GM19043 (cell line): ENCODE measurements around the gene ITPR1.

Experiments used
- ATAC-seq: cut with Tn5 transposase; IDR thresholded peaks from one replicate; pipeline ENCODE4 v1.9.1; 2021; ENCODE audit warnings: low read depth; ENCODE audit not compliant: unreplicated experiment

Gene ITPR1

DNA sequence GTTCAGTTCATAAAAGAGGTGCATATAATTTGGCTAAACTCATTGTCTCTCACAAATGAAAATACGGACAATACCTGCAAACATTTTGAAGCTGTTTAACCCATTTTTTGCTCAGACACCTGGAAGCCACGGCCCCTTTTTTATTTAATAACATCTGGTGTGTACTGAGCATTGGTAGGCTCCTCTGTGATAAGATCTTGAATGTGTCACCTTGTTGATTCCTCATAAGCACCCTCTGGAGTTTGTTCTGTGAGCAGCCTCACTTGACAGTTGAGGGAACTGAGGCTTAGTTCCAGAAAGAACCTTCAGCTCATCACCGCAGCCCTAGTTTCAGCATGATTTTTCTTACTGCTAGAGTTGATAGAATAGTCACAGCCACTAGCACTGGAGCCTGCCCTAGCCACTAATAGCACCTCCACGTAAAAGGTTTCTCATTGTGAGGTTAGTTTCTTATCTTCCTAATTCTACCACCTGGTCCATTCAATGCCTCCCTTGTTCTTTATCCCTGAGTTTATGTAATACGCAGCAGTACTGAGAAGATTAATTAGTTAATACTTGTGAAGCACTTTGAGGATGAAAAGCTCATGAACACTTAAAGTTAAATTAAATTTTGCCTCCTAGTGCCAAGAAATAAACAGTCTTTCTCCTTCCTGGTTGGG is 71.9 kb downstream of the ITPR1 start:
- ATAC-seq = no peak

DNA sequence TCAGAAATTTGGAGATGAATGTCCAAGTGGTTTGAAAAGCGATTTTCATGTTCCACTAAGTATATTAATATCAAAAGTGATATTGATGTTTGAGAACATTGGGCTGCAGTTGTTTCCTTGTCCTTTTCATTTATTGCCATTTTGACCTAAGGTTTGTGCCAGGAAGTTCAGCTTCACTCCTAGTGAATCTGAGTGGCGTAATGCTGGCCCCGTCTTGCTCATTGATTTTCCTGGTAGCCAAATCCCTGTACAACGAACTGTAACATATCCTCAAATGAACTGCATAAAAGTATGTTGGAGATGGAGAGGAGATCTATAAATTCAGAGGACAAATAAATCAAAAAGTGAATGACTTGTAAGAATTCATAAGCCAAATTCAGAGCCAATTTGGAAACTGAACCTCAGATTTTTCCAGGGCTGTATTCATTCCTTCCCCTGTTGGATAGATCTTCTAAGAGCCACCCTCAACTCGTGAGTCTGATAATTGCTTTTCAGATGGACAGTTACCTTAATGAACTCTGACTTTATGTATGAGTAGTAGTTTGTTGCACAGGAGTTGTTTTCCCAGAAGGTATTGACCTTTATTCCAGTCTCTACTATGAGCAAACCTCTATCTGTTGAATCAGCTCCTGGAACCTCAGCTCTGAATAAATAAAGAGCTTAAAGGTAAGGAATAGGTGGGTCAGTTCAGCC is 72.8 kb downstream of the ITPR1 start:
- ATAC-seq = no peak

GRCh38 chr3:4568841-4569240 is 75.7 kb downstream of the ITPR1 start:
- no peak for ATAC-seq

- ATAC-seq = no peak
These were observed 77.9 kb downstream of the ITPR1 start for GRCh38 chr3:4570840-4571621.

DNA sequence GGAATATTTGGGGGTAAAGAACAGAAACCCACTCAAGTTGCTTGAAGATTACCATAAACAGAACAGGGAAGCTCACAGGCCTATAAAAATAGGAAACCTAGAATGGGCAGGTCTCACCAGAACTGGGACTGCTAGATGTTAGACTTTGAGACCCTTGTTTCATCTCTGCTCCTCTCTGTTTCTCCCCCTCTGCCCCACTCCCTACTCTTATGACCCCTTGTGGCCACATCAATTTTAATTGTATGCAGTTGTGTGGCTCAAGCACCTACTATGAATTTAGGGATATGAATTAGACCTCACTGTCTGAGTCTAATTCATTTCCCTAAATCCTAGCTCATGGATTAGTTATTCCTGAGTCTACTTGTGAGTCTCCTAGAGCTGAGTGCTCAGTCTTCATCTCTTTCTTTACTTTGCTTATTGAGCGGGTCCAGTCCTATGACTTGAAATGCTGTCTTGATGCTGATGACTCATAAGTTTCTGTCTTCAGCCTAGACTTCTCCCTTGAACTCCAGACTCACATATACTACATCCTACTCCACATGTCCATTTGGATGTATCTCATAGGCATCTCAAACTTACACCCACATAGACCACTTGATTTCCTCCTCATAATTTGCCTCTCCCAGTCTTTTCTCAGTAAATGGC is 78.7 kb downstream of the ITPR1 start:
- no peak for ATAC-seq

- no peak for ATAC-seq
These were observed 80.0 kb downstream of the ITPR1 start for GRCh38 chr3:4573153-4573552.

- no peak for ATAC-seq
These were observed 81.3 kb downstream of the ITPR1 start for GRCh38 chr3:4574426-4574965.

GRCh38 chr3:4575381-4575780 is 82.2 kb downstream of the ITPR1 start:
- ATAC-seq = no peak

DNA sequence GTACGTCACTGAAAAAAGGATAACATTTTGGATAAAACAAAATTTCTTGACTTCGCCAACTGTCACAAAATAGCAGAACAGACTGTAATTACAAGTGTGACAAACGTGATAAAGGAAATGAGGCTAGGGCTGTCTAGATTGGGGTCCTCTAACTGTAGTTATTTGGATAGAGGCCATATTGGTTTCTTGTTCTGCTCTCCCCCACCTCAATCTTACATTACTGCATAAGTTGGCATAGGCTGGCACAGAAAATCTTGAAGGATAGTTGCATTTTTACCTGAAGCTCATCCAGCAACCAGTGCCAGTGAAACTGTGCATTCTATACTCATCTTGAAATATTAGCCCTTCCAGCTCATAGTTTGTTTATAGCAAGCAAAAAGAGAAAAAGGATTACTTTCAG is 84.6 kb downstream of the ITPR1 start:
- ATAC-seq = no peak

DNA sequence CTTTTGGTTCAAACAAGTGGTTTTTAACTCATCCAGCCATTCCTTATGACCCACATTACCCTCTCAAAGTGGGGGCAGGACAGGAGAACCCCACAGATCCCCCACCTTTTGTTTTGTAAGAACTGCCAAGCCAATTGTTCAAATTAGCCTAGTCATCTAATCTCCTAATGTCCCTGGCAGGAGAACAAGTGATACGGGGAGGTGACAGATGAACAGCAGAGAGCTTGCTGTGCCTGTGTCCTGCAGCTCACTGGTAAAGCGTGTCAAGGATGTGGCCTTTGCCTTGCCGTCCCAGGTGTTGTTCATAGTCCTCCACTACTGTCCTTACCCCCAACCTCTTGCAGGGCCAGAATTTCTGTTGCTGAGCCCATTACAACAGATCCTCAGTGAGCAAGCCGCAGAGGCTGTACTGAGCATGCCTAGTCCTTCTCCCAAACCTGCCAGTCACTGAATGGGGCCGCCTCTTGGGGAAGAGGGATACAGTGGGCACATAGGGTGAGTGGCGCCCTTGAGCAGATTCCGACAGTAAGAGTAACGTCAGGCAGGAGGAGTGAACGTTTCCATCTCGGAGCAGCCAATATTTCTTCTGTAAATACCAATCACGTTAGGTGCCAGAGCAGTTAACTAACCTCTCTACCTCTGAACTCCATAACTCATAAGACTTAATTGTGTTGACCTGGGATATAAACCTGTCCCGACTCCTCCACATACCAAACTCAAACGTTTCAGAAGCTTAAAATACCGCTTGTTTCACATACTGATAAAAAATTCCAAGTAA is 87.4 kb downstream of the ITPR1 start:
- no peak for ATAC-seq

- ATAC-seq = no peak
These were observed 87.9 kb downstream of the ITPR1 start for GRCh38 chr3:4581124-4581424.

DNA sequence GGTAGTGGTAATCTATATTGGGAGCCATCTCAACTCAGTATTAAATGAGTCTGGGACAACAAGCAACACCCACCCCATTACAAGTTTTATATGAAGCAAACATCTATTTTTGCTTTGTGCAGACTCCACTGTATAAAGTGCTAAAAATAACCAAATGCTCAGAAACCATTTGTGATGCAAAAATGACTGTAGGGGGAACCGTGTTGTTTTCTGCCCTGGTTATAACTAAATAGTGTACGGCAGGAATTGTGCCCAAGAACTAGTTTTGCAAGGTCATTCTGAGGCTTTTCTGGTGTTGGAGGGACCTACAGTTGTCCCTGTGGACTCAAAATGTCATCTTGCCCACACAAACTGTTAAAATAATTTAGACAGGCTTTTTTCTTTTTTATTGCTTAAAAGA is 88.3 kb downstream of the ITPR1 start:
- no peak for ATAC-seq

GRCh38 chr3:4581920-4582611 is 88.9 kb downstream of the ITPR1 start:
- no peak for ATAC-seq

DNA sequence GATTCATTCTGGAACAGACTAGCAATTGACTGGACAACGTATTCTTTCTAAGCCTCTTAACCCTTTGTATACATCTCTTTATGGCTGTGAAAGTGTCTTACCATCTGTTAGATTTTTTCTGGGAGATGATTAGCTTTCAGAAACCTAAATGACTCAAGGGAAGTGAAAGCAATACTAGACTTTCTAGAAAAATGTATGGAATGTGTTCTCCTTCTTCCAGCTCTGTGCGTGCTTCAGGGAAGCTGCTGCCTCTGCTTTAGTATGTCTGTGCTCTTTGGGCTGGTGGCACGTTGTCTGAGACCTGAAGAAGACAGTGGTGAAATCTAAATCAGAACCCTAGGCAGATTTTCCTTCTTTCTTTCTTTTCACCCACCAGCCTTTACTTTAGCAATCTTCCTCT is 89.5 kb downstream of the ITPR1 start:
- ATAC-seq = no peak

GRCh38 chr3:4583416-4583815 is 90.3 kb downstream of the ITPR1 start:
- ATAC-seq = no peak

DNA sequence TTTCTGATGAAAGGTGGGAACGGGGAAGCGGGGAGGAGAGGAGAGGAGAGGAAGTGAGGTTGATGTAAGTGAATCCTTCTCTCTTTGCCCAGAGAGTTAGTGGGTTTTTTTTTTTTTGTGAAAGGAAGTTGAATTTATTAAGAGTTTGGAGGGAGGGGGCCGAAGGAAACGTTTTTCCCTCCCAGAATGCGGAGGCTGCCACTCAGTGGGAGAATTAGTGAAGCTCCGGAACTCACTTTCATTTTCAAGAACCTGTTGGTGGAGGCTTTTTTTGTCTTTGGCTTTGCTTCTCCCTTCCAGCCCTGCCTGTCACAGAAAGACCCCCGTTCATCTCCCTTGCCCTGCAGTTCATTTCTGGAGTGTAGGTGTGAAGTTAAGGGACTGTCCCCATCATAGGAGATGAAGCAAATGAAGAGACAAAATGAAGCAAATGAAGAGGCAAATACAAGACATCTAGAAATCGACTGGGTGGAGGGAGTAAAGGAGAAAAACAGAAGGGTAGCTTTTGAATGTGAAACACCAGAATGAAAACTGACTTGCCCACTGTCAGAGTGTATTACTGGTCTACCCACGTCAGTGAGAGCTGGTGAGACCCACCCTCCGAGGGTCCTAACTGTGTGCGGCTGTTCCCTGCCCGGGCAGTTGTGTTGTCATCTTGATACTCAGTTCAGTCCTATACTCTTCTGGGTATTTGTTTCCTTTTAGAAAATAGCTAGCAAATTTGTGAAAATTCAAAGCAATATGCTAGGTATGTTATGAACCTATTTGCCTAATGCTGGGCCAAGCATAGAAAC is 91.5 kb downstream of the ITPR1 start:
- peak; percentile 43 for ATAC-seq

DNA sequence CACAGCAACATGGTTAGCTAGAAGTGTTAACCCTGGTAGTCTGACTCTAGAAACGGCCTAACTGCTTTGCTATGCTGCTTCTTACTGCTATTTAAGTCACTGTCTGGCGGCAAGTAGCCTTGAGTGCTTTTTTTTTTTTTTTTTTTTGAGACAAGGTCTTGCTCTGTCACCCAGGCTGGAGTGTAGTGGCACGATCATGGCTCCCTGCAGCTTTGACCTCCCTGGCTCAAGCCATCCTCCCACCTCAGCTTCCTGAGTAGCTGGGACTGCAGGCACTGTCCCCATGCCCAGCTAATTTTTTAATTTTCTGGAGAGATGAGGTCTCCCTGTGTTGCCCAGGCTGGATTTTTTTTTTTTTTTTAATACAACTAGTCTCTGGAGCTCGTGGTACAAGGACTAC is 93.2 kb downstream of the ITPR1 start:
- no peak for ATAC-seq

DNA sequence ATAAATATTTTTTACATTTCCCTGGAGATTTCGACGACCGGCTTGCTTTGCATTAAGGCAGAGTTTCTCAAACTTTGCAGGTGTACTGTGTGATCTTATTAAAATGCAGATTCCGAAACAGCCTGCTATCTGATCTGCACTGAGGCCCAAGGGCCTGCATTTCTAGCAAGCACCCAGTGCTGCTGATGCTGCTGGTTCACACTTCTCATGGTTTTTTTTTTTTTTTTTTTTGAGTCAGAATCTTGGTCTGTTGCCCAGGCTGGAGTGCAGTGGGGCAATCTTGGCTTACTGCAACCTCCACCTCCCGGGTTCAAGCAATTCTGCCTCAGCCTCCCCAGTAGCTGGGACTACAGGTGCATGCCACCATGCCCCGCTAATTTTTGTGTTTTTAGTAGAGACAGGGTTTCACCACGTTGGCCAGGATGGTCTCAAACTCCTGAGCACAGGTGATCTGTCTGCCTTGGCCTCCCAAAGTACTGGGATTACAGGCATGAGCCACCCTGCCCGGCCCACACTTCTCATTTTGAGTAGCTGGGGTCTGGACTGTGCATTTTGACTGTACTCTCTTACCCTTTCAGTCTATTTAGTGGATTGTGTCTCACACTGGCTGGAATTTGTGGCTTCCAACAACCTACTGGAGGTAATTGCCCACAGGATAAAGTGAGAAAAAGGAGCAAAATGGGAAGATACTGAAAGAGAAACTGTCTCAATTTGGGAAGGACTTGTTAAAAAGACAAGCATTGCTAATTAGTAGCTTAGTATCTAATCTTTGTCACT is 94.1 kb downstream of the ITPR1 start:
- ATAC-seq = no peak

- no peak for ATAC-seq
These were observed 94.6 kb downstream of the ITPR1 start for GRCh38 chr3:4587838-4588105.
